ENCODE data around the gene TLX2.
"Not testable (repeated sequence)": the region's sequence is repeated elsewhere in the genome, so short reads cannot be mapped to it uniquely, and the experiment has no call there.

Gene TLX2

DNA sequence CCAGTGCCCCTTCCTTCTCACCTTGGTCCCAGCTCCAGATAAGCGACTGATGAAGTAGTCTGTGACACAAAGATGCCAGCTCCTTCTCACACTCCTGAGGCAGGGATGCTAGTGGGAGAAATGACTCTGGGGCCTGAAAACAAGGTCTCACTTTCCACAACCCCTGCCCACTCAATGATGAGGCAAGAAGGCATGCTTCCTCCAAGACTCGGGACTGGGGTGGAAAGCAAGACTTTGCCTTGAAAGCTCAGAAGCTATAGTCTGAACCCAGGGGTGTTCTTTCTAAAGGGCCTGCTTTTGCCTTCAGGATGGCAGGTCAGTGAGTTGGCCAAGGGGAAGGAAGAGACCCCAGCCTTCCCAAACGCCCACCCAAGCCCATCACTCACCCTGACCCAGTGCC lies 32.8 kb upstream of the TLX2 start:
- peaks cover 58% of the 10 kb centered on the region for H3K79me2 ChIP-seq (ENCODE audit: insufficient read depth, low read length)
- peak overlapping the region; percentile 92 for H3K9ac ChIP-seq (ENCODE audit: low read depth, low read length)
- TF ChIP-seq, protein P1, sequence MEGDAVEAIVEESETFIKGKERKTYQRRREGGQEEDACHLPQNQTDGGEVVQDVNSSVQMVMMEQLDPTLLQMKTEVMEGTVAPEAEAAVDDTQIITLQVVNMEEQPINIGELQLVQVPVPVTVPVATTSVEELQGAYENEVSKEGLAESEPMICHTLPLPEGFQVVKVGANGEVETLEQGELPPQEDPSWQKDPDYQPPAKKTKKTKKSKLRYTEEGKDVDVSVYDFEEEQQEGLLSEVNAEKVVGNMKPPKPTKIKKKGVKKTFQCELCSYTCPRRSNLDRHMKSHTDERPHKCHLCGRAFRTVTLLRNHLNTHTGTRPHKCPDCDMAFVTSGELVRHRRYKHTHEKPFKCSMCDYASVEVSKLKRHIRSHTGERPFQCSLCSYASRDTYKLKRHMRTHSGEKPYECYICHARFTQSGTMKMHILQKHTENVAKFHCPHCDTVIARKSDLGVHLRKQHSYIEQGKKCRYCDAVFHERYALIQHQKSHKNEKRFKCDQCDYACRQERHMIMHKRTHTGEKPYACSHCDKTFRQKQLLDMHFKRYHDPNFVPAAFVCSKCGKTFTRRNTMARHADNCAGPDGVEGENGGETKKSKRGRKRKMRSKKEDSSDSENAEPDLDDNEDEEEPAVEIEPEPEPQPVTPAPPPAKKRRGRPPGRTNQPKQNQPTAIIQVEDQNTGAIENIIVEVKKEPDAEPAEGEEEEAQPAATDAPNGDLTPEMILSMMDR (IDR thresholded peaks at IDR 0.05; ENCODE audit: borderline replicate concordance, extremely low read depth, low read length, poor library complexity, severe bottlenecking) = no peak
- no peak for TF ChIP-seq EZH2 (IDR thresholded peaks at IDR 0.05; ENCODE audit: borderline replicate concordance, low read depth, low read length, severe bottlenecking)
- no peaks in the 10 kb centered on the region for H3K27me3 ChIP-seq (ENCODE audit: insufficient read depth, low read length, poor library complexity)
- H3K4me1 ChIP-seq (ENCODE audit: insufficient read depth, low read length) = peaks cover 40% of the 10 kb centered on the region
- H3K9me3 ChIP-seq (ENCODE audit: insufficient read depth, low read length, severe bottlenecking) = no peaks in the 10 kb centered on the region
- peak overlapping the region; percentile 100 for H3K4me2 ChIP-seq (ENCODE audit: insufficient read depth, low read length)
- peak overlapping the region; percentile 99 for H3K27ac ChIP-seq (ENCODE audit: low read length)
- peak overlapping the region; percentile 88 to 95; a peak in 3 of 4 replicates for H3K4me3 ChIP-seq (ENCODE audit: low read depth in 1 of 2, low read length in 2 of 2)
- H2AFZ ChIP-seq (ENCODE audit: low read depth, low read length) = no peak overlapping the region
- DNase-seq (no peak), ATAC-seq (ENCODE audit: insufficient read depth, low read depth) (no peak)
- peaks cover 15% of the 10 kb centered on the region for H4K20me1 ChIP-seq (ENCODE audit: insufficient read depth, low read length)
- peaks cover 59% of the 10 kb centered on the region for H3K36me3 ChIP-seq (ENCODE audit: insufficient read depth, low read length)

DNA sequence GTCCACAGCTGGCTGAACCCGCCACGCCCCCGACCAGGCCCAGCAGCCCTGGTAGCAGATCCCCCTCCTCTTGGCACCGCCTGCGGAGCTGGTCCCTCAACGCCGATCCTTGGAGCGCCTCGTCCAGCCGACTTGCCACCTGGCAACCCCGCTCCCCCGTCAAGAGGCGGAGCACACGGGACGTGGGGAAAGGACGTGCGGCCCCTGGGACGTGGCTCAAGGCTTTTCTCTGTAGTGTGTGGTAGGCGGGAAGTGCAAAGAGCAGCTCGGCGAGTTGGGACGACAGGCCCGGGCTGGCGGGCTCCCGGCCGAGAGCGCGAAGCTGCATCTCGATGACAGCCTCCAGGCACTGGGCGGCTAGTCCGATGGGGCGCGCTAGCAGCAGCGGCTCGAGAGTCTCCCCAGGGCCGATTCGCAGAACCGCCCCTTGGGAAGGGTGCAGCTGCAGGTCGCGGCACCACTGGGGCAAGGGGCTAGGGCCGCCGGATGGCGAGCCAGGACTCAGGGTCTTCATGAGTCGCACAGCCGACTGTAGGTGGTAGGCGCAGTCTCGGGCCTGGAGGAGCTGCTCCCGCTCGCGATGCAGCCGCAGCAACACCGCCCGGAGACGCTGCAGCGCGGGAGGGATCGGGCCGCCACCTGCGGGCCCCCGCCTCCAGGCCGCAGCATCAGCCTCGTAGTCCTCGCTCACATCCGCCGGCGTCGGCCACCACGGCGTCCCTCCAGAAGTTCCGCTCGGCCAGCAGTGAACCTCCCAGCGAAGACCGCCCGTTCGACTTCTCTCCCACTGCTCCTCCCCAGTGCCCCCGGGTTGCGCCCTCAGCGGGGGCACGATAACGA lies 32.1 kb upstream of the TLX2 start:
- Histone ChIP-seq H3K4me1 (ENCODE audit: insufficient read depth, low read length) (peaks cover 40% of the 10 kb centered on the region), H3K36me3 (ENCODE audit: insufficient read depth, low read length) (peaks cover 56% of the 10 kb centered on the region), H3K27ac (ENCODE audit: low read length) (peak overlapping the region; percentile 99), H2AFZ (ENCODE audit: low read depth, low read length) (peak overlapping the region; percentile 99), H3K4me3 (ENCODE audit: low read depth in 1 of 2, low read length in 2 of 2) (peak overlapping the region; percentile 88 to 95), H3K9ac (ENCODE audit: low read depth, low read length) (peak overlapping the region; percentile 92), H4K20me1 (ENCODE audit: insufficient read depth, low read length) (peaks cover 15% of the 10 kb centered on the region), H3K9me3 (ENCODE audit: insufficient read depth, low read length, severe bottlenecking) (no peaks in the 10 kb centered on the region), H3K4me2 (ENCODE audit: insufficient read depth, low read length) (peak overlapping the region; percentile 100), H3K27me3 (ENCODE audit: insufficient read depth, low read length, poor library complexity) (no peaks in the 10 kb centered on the region), H3K79me2 (ENCODE audit: insufficient read depth, low read length) (peaks cover 61% of the 10 kb centered on the region)
- DNase-seq (peak; percentile 65), ATAC-seq (ENCODE audit: insufficient read depth, low read depth) (peak; percentile 55)
- TF ChIP-seq EZH2 (IDR thresholded peaks at IDR 0.05; ENCODE audit: borderline replicate concordance, low read depth, low read length, severe bottlenecking) = no peak
- TF ChIP-seq, protein P1 (IDR thresholded peaks at IDR 0.05; ENCODE audit: borderline replicate concordance, extremely low read depth, low read length, poor library complexity, severe bottlenecking) = no peak

DNA sequence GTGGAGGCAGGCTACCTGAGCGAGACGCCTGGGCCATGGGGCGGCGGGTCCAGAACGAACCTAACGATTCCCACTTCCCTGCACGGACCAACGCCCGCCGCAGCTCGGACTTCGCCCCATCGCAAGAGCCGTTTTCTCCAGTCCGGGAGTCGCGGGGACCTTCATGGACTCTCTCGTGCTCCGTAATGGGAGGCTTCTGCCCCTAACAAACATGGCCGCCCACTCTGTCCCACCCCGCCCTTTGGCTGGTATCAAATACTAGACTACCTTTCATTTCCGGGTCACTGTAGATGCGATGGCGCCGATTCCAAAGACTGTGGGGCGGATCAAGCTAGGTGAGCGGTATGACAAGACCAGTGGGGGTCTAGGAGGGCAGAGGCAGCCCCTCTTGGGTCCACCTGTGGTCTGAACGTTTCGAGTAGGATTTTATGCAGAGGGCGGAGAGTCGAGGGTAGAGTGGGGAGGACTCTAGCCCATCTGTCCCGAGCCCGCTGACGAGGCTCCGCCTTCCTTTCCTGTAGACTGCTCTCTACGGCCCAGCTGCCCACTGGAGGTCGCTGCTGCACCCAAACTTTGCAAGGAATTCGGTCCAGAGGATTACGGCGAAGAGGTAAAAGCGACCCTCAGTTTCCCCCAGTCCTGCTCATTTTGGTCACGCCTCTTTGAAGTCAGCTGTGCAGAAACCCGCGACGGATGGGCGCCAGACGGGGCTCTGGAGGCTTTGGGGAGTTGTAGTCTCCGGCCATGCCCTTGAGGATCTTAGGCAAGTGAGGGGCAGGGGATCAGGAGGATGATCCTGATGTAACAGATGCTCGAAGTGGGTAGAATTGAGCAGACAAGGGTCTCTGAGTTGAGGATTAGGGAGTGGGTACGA lies 31.2 kb upstream of the TLX2 start, which contains the start of the genes CCDC142 and TTC31:
Gene CCDC142 (minus strand): TSS at position 198 of the 874 bp plus-strand sequence. CDS start 161 bp downstream, at position 37.
Gene TTC31 (plus strand): TSS at position 281 of the 874 bp plus-strand sequence. CDS start 15 bp downstream, at position 296.
- Histone ChIP-seq H3K36me3 (ENCODE audit: insufficient read depth, low read length) (peaks cover 53% of the 10 kb centered on the region), H3K4me1 (ENCODE audit: insufficient read depth, low read length) (peaks cover 40% of the 10 kb centered on the region), H4K20me1 (ENCODE audit: insufficient read depth, low read length) (peaks cover 15% of the 10 kb centered on the region), H3K79me2 (ENCODE audit: insufficient read depth, low read length) (peaks cover 61% of the 10 kb centered on the region), H3K27me3 (ENCODE audit: insufficient read depth, low read length, poor library complexity) (no peaks in the 10 kb centered on the region), H3K9ac (ENCODE audit: low read depth, low read length) (peak within 1 kb of the TSS; percentile 92), H3K4me2 (ENCODE audit: insufficient read depth, low read length) (peak within 1 kb of the TSS; percentile 100), H3K4me3 (ENCODE audit: low read depth in 1 of 2, low read length in 2 of 2) (peak within 1 kb of the TSS; percentile 88 to 95), H3K27ac (ENCODE audit: low read length) (peak within 1 kb of the TSS; percentile 99), H2AFZ (ENCODE audit: low read depth, low read length) (peak within 1 kb of the TSS; percentile 99), H3K9me3 (ENCODE audit: insufficient read depth, low read length, severe bottlenecking) (no peaks in the 10 kb centered on the region)
- no peak for TF ChIP-seq EZH2 (IDR thresholded peaks at IDR 0.05; ENCODE audit: borderline replicate concordance, low read depth, low read length, severe bottlenecking)
- TF ChIP-seq, protein P1 (IDR thresholded peaks at IDR 0.05; ENCODE audit: borderline replicate concordance, extremely low read depth, low read length, poor library complexity, severe bottlenecking) = peak; percentile 97
- ATAC-seq (ENCODE audit: insufficient read depth, low read depth) (peak; percentile 88), DNase-seq (peak; percentile 96)

DNA sequence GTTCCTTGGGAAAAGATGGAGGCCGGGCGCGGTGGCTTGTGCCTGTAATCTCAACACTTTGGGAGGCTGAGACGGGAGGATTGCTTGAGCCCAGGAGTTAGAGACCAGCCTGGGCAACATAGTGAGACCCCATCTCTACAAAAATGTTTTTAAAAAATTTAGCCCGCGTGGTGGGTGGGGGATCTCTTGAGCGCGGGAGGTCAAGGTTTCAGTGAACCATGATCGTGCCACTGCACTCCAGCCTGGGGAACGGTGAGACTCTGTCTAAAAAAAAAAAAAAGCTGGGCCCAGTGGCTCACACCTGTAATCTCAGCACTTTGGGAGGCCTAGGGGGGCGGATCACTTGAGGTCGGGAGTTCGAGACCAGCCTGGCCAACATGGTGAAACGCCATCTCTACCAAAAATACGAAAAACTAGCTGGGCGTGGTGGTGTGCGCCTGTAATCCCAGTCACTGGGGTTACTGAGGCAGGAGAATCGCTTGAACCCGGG lies 30.5 kb upstream of the TLX2 start:
- Histone ChIP-seq H3K9ac (ENCODE audit: low read depth, low read length) (peak overlapping the region; percentile 92), H4K20me1 (ENCODE audit: insufficient read depth, low read length) (peaks cover 15% of the 10 kb centered on the region), H3K4me2 (ENCODE audit: insufficient read depth, low read length) (peak overlapping the region; percentile 100), H3K4me1 (ENCODE audit: insufficient read depth, low read length) (peaks cover 40% of the 10 kb centered on the region), H3K4me3 (ENCODE audit: low read depth in 1 of 2, low read length in 2 of 2) (peak overlapping the region; percentile 88 to 95), H3K79me2 (ENCODE audit: insufficient read depth, low read length) (peaks cover 65% of the 10 kb centered on the region), H3K36me3 (ENCODE audit: insufficient read depth, low read length) (peaks cover 60% of the 10 kb centered on the region), H3K27ac (ENCODE audit: low read length) (peak overlapping the region; percentile 99), H2AFZ (ENCODE audit: low read depth, low read length) (peak overlapping the region; percentile 99)
- H3K27me3 ChIP-seq (ENCODE audit: insufficient read depth, low read length, poor library complexity); DNase-seq; ATAC-seq (ENCODE audit: insufficient read depth, low read depth); H3K9me3 ChIP-seq (ENCODE audit: insufficient read depth, low read length, severe bottlenecking): not testable (repeated sequence)
